A673 (cell line): Measurements from ENCODE around the gene GAMT. TPM values are rescaled to one million over a fixed set of nuclear protein-coding genes. Genes with fewer than 3 reads are reported as not detected.
A peak's percentile ranks its signal among the peaks of the same experiment; 100 is the strongest.

Source experiments
- BruUV-seq: library from RNA; stranded (reverse); fragments of 400-500 nt; replicated peaks from 2 replicates; lab custom pipeline; 2021; lab: Mats Ljungman, UMichigan
- CTCF ChIA-PET: fragments of 300-600 bp; sonication (Branson Sonifier 250); formaldehyde crosslinking; loops from one replicate; lab custom pipeline; 2022; ENCODE audit warnings: antibody characterized with exemption; lab: Charles Lee
- POLR2A ChIA-PET: fragments of 300-600 bp; sonication (Branson Sonifier 250); formaldehyde crosslinking; loops from one replicate; lab custom pipeline; 2022; ENCODE audit warnings: antibody characterized with exemption; ENCODE audit not compliant: low non-redundant PET; lab: Charles Lee
- DNase-seq: peaks from one replicate; pipeline ENCODE4 v3.0.0-alpha.2; 2015; ENCODE audit warnings: low spot score
- H3K27ac ChIP-seq: fragments of 200-600 bp; sonication (generic); 2 replicates; pipeline ENCODE4 v1.5.1; 2016; ENCODE audit warnings: mixed run types, low read depth, mild to moderate bottlenecking, mixed read lengths, antibody characterized with exemption, low read length; ENCODE audit not compliant: poor library complexity, severe bottlenecking
- H3K27me3 ChIP-seq: fragments of 200-600 bp; sonication (generic); replicated peaks from 2 replicates; pipeline ENCODE4 v1.6.1; 2017; ENCODE audit warnings: mixed run types, low read depth, mild to moderate bottlenecking, mixed read lengths, antibody characterized with exemption, low read length; ENCODE audit not compliant: insufficient read depth, poor library complexity
- H3K36me3 ChIP-seq: fragments of 200-600 bp; sonication (generic); 2 replicates; pipeline ENCODE4 v1.6.1; 2016; ENCODE audit warnings: mixed run types, mild to moderate bottlenecking, mixed read lengths, antibody characterized with exemption, low read length; ENCODE audit not compliant: insufficient read depth, poor library complexity, severe bottlenecking
- H3K4me1 ChIP-seq: fragments of 200-600 bp; sonication (generic); 2 replicates; pipeline ENCODE4 v1.6.1; 2017; ENCODE audit warnings: mixed run types, mild to moderate bottlenecking, mixed read lengths, antibody characterized with exemption, low read length; ENCODE audit not compliant: insufficient read depth, poor library complexity, severe bottlenecking
- H3K4me3 ChIP-seq: fragments of 200-600 bp; sonication (generic); 2 replicates; pipeline ENCODE4 v1.5.1; 2016; ENCODE audit warnings: low read depth, mixed run types, mild to moderate bottlenecking, mixed read lengths, low read length; ENCODE audit not compliant: poor library complexity, severe bottlenecking
- H3K9me3 ChIP-seq: fragments of 200-600 bp; sonication (generic); 2 replicates; pipeline ENCODE4 v1.6.1; 2016; ENCODE audit warnings: mixed run types, low read depth, mild to moderate bottlenecking, mixed read lengths, antibody characterized with exemption, low read length; ENCODE audit not compliant: poor library complexity, severe bottlenecking
- CTCF ChIP-seq: fragments of 300-800, 200-600 bp; sonication (generic); conservative IDR thresholded peaks from 2 replicates; pipeline ENCODE4 v1.5.1; 2017; ENCODE audit warnings: low read depth, mild to moderate bottlenecking, antibody characterized with exemption, low read length, moderate library complexity, mixed read lengths
- EZH2 ChIP-seq: fragments of 200-600 bp; sonication (generic); IDR thresholded peaks from 2 replicates; pipeline ENCODE4 v1.6.1; 2017; ENCODE audit warnings: borderline replicate concordance, low read depth, mild to moderate bottlenecking, mixed read lengths, antibody characterized with exemption, low read length; ENCODE audit not compliant: poor library complexity, severe bottlenecking
- intact Hi-C: fragments of 100-400 bp; cut with micrococcal nuclease; formaldehyde crosslinking; loops from one replicate; pipeline ENCODE4 v1.10.0; 2022; ENCODE audit not compliant: unreplicated experiment
- total RNA-seq: library from RNA; stranded (reverse); gene quantifications from 2 replicates; pipeline ENCODE4 v1.2.3, GENCODE V29; 2021

Gene GAMT
- total RNA-seq, 1 experiment from 2014 or later: 18.8 TPM

- intact Hi-C loops: no loop called here
- H3K36me3 ChIP-seq: peaks cover 24% of the 10 kb centered on the region
- H3K4me1 ChIP-seq: peaks cover 55% of the 10 kb centered on the region
- no peak overlapping the region for H3K27ac ChIP-seq
- POLR2A ChIA-PET: no interaction called here
- no peaks in the 10 kb centered on the region for H3K27me3 ChIP-seq
- TF ChIP-seq EZH2: no peak
- no peak for TF ChIP-seq CTCF
- BruUV-seq: no TSS peak
- no peak overlapping the region for H3K4me3 ChIP-seq
- CTCF ChIA-PET: no interaction called here
- no peaks in the 10 kb centered on the region for H3K9me3 ChIP-seq
- no peak for DNase-seq
Measured at GRCh38 chr19:1357531-1358109, 43.7 kb downstream of the GAMT start.

DNA sequence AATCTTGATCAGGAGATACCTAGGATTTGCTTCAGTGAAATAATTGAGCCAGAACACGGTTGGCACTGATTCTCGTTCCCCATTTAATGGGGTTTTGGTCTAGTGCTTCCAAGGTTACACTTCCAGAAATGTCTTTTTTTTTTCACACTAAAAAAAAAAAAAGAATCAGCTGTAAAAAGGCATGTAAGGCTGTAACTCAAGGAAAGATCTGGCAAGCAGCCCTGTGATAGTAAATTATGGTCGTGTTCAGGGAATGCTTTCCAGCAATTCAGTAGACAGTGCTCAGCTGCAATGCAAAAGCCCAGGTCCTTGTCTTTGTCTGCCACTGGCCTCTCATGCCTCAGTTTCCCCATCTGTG, 44.9 kb downstream of the GAMT start:
- no peak overlapping the region for H3K27ac ChIP-seq
- BruUV-seq: no TSS peak
- peak overlapping the region; percentile 80 for H3K4me3 ChIP-seq
- ChIA-PET CTCF (no interaction called here), POLR2A (no interaction called here)
- peaks cover 45% of the 10 kb centered on the region for H3K4me1 ChIP-seq
- no peaks in the 10 kb centered on the region for H3K27me3 ChIP-seq
- TF ChIP-seq EZH2: no peak
- TF ChIP-seq CTCF: no peak
- DNase-seq: no peak
- intact Hi-C loops: no loop called here
- peaks cover 18% of the 10 kb centered on the region for H3K36me3 ChIP-seq
- no peaks in the 10 kb centered on the region for H3K9me3 ChIP-seq

GRCh38 chr19:1355568-1356507, 45.5 kb downstream of the GAMT start:
- Histone ChIP-seq H3K36me3 (peaks cover 18% of the 10 kb centered on the region), H3K4me3 (peak overlapping the region; percentile 80), H3K27ac (peak overlapping the region; percentile 77), H3K4me1 (peaks cover 40% of the 10 kb centered on the region), H3K9me3 (no peaks in the 10 kb centered on the region), H3K27me3 (no peaks in the 10 kb centered on the region)
- intact Hi-C loops: loop anchor here (2.0 kb wide), 1 partner anchor 27 kb away; the partner anchor contains the start of gene NDUFS7
- BruUV-seq: no TSS peak
- DNase-seq: peak; percentile 51
- TF ChIP-seq CTCF (no peak), EZH2 (no peak)
- POLR2A ChIA-PET: no interaction called here
- CTCF ChIA-PET: no interaction called here
